Measurements from ENCODE around the gene FBXO2.
"Not testable (repeated sequence)": the region's sequence is repeated elsewhere in the genome, so short reads cannot be mapped to it uniquely, and the experiment has no call there.

Gene FBXO2

GRCh38 chr1:11620924-11621323 lies 33.3 kb downstream of the FBXO2 start:
- Mint-ChIP-seq H3K36me3 (ENCODE audit: insufficient read depth) (no peaks in the 10 kb centered on the region), H3K4me1 (ENCODE audit: low read depth in 2 of 2) (no peaks in the 10 kb centered on the region), H3K4me3 (no peak overlapping the region), H3K9me3 (no peaks in the 10 kb centered on the region), H3K27ac (no peak overlapping the region), H3K27me3 (peaks cover 49 to 93% of the 10 kb centered on the region in 2 donors)
- ATAC-seq (replicated peaks) (no peak), DNase-seq (no peak)

GRCh38 chr1:11620405-11620804 lies 33.8 kb downstream of the FBXO2 start:
- H3K36me3 Mint-ChIP-seq (ENCODE audit: insufficient read depth), result no peaks in the 10 kb centered on the region
- H3K9me3 Mint-ChIP-seq, result no peaks in the 10 kb centered on the region
- H3K27ac Mint-ChIP-seq, result no peak overlapping the region
- DNase-seq (no peak), ATAC-seq (replicated peaks) (no peak)
- H3K4me3 Mint-ChIP-seq, result no peak overlapping the region
- peaks cover 47 to 90% of the 10 kb centered on the region in 2 donors for H3K27me3 Mint-ChIP-seq
- no peaks in the 10 kb centered on the region for H3K4me1 Mint-ChIP-seq (ENCODE audit: low read depth in 2 of 2)

- Mint-ChIP-seq H3K27me3 (peaks cover 42 to 88% of the 10 kb centered on the region in 2 donors), H3K27ac (no peak overlapping the region), H3K4me1 (ENCODE audit: low read depth in 2 of 2) (no peaks in the 10 kb centered on the region), H3K9me3 (peaks cover 0 to 2% of the 10 kb centered on the region in 2 donors), H3K36me3 (ENCODE audit: insufficient read depth) (no peaks in the 10 kb centered on the region), H3K4me3 (no peak overlapping the region)
- DNase-seq (no peak), ATAC-seq (replicated peaks) (no peak)
These were observed 36.5 kb downstream of the FBXO2 start for GRCh38 chr1:11617741-11618140.

GRCh38 chr1:11617314-11617713 lies 36.9 kb downstream of the FBXO2 start:
- Mint-ChIP-seq H3K27me3 (peaks cover 42 to 84% of the 10 kb centered on the region in 2 donors), H3K4me3 (no peak overlapping the region), H3K9me3 (peaks cover 0 to 2% of the 10 kb centered on the region in 2 donors), H3K27ac (no peak overlapping the region), H3K36me3 (ENCODE audit: insufficient read depth) (no peaks in the 10 kb centered on the region), H3K4me1 (ENCODE audit: low read depth in 2 of 2) (no peaks in the 10 kb centered on the region)
- ATAC-seq (replicated peaks) (no peak), DNase-seq (no peak)

- H3K27me3 Mint-ChIP-seq, result peaks cover 39 to 82% of the 10 kb centered on the region in 2 donors
- no peak for DNase-seq
- no peak overlapping the region for H3K4me3 Mint-ChIP-seq
- H3K4me1 Mint-ChIP-seq (ENCODE audit: low read depth in 2 of 2), result no peaks in the 10 kb centered on the region
- no peak overlapping the region for H3K27ac Mint-ChIP-seq
- no peaks in the 10 kb centered on the region for H3K36me3 Mint-ChIP-seq (ENCODE audit: insufficient read depth)
- H3K9me3 Mint-ChIP-seq, result peaks cover 0 to 2% of the 10 kb centered on the region in 2 donors
- no peak for ATAC-seq (replicated peaks)
These were observed 37.5 kb downstream of the FBXO2 start for GRCh38 chr1:11616766-11617165.

GRCh38 chr1:11615090-11615489 lies 39.1 kb downstream of the FBXO2 start:
- Mint-ChIP-seq H3K4me1 (ENCODE audit: low read depth in 2 of 2) (no peaks in the 10 kb centered on the region), H3K27me3 (peaks cover 45 to 73% of the 10 kb centered on the region in 2 donors), H3K36me3 (ENCODE audit: insufficient read depth) (no peaks in the 10 kb centered on the region), H3K9me3 (peaks cover 0 to 2% of the 10 kb centered on the region in 2 donors), H3K4me3 (no peak overlapping the region), H3K27ac (no peak overlapping the region)
- ATAC-seq (replicated peaks), result no peak
- no peak for DNase-seq

GRCh38 chr1:11613347-11613746 lies 40.9 kb downstream of the FBXO2 start:
- DNase-seq (no peak), ATAC-seq (replicated peaks) (no peak)
- Mint-ChIP-seq H3K27me3 (peaks cover 41 to 67% of the 10 kb centered on the region in 2 donors), H3K4me1 (ENCODE audit: low read depth in 2 of 2) (no peaks in the 10 kb centered on the region), H3K27ac (no peak overlapping the region), H3K36me3 (ENCODE audit: insufficient read depth) (no peaks in the 10 kb centered on the region), H3K4me3 (no peak overlapping the region), H3K9me3 (peaks cover 0 to 2% of the 10 kb centered on the region in 2 donors)

- H3K27ac Mint-ChIP-seq, result no peak overlapping the region
These were observed 42.4 kb downstream of the FBXO2 start for GRCh38 chr1:11611638-11612327.

GRCh38 chr1:11610629-11611180 lies 43.5 kb downstream of the FBXO2 start:
- H3K27ac Mint-ChIP-seq, result no peak overlapping the region
- peaks cover 0 to 2% of the 10 kb centered on the region in 2 donors for H3K9me3 Mint-ChIP-seq
- no peaks in the 10 kb centered on the region for H3K36me3 Mint-ChIP-seq (ENCODE audit: insufficient read depth)
- no peak overlapping the region for H3K4me3 Mint-ChIP-seq
- peaks cover 43 to 66% of the 10 kb centered on the region in 2 donors for H3K27me3 Mint-ChIP-seq
- DNase-seq (no peak), ATAC-seq (replicated peaks) (no peak)
- peaks cover 0 to 3% of the 10 kb centered on the region in 2 donors for H3K4me1 Mint-ChIP-seq (ENCODE audit: low read depth in 2 of 2)

More at GRCh38 chr1:11611638-11612327, 42.4 kb downstream of the FBXO2 start:
- Mint-ChIP-seq H3K36me3 (ENCODE audit: insufficient read depth) (no peaks in the 10 kb centered on the region), H3K4me1 (ENCODE audit: low read depth in 2 of 2) (peaks cover 0 to 3% of the 10 kb centered on the region in 2 donors), H3K9me3 (peaks cover 0 to 2% of the 10 kb centered on the region in 2 donors), H3K4me3 (no peak overlapping the region), H3K27me3 (peaks cover 35 to 64% of the 10 kb centered on the region in 2 donors)
- DNase-seq (no peak), ATAC-seq (replicated peaks) (no peak)

GRCh38 chr1:11609378-11609777 lies 44.9 kb downstream of the FBXO2 start:
- H3K36me3 Mint-ChIP-seq (ENCODE audit: insufficient read depth); H3K27ac Mint-ChIP-seq; H3K4me1 Mint-ChIP-seq (ENCODE audit: low read depth in 2 of 2); H3K9me3 Mint-ChIP-seq; ATAC-seq (replicated peaks); H3K4me3 Mint-ChIP-seq; DNase-seq: not testable (repeated sequence)
- H3K27me3 Mint-ChIP-seq, result peaks cover 30 to 60% of the 10 kb centered on the region in 2 donors

- not testable (repeated sequence) for H3K36me3 Mint-ChIP-seq (ENCODE audit: insufficient read depth); H3K9me3 Mint-ChIP-seq; H3K27ac Mint-ChIP-seq; DNase-seq; H3K4me3 Mint-ChIP-seq; H3K4me1 Mint-ChIP-seq (ENCODE audit: low read depth in 2 of 2); ATAC-seq (replicated peaks)
- peaks cover 29 to 53% of the 10 kb centered on the region in 2 donors for H3K27me3 Mint-ChIP-seq
These were observed 45.6 kb downstream of the FBXO2 start for GRCh38 chr1:11608596-11609130.

- H3K27ac Mint-ChIP-seq, result no peak overlapping the region
- peaks cover 0 to 3% of the 10 kb centered on the region in 2 donors for H3K4me1 Mint-ChIP-seq (ENCODE audit: low read depth in 2 of 2)
- no peaks in the 10 kb centered on the region for H3K36me3 Mint-ChIP-seq (ENCODE audit: insufficient read depth)
- no peak overlapping the region for H3K4me3 Mint-ChIP-seq
- no peaks in the 10 kb centered on the region for H3K9me3 Mint-ChIP-seq
- ATAC-seq (replicated peaks) (no peak), DNase-seq (no peak)
- peaks cover 32 to 61% of the 10 kb centered on the region in 2 donors for H3K27me3 Mint-ChIP-seq
These were observed 47.5 kb downstream of the FBXO2 start for GRCh38 chr1:11606775-11607174.

GRCh38 chr1:11602981-11603380 lies 51.2 kb downstream of the FBXO2 start:
- Mint-ChIP-seq H3K4me3 (no peak overlapping the region), H3K4me1 (ENCODE audit: low read depth in 2 of 2) (peaks cover 0 to 2% of the 10 kb centered on the region in 2 donors), H3K27ac (peak overlapping the region in 1 of 2 donors; percentile 49), H3K9me3 (no peaks in the 10 kb centered on the region), H3K36me3 (ENCODE audit: insufficient read depth) (peaks cover 5% of the 10 kb centered on the region), H3K27me3 (peaks cover 41 to 76% of the 10 kb centered on the region in 2 donors)
- ATAC-seq (replicated peaks) (no peak), DNase-seq (no peak)

- Mint-ChIP-seq H3K36me3 (ENCODE audit: insufficient read depth) (peaks cover 5% of the 10 kb centered on the region), H3K27ac (peak overlapping the region in 1 of 2 donors; percentile 49), H3K4me1 (ENCODE audit: low read depth in 2 of 2) (no peaks in the 10 kb centered on the region), H3K4me3 (no peak overlapping the region), H3K9me3 (no peaks in the 10 kb centered on the region), H3K27me3 (peaks cover 39 to 77% of the 10 kb centered on the region in 2 donors)
- DNase-seq (no peak), ATAC-seq (replicated peaks) (no peak)
These were observed 51.8 kb downstream of the FBXO2 start for GRCh38 chr1:11602424-11602823.

Measured in effector memory CD8-positive, alpha-beta T cell (primary cell).